Measurements from ENCODE around the gene EIPR1. TPM values are rescaled to one million over a fixed set of nuclear protein-coding genes. Genes with fewer than 3 reads are reported as not detected.
A peak's percentile ranks its signal among the peaks of the same experiment; 100 is the strongest.

The EIPR1 gene
- total and polyA plus RNA-seq, 2 of the 4 experiments (the other 2 are of a cell fraction) = 46.5 to 67.4 TPM

- in situ Hi-C loops (cut with MboI; ENCODE audit: low sequenced_read_pairs) = no loop called here
- H3K27ac ChIP-seq (ENCODE audit: insufficient read depth, low read length) = peak overlapping the region; percentile 35; the same call in 1 of the 2 replicates
- no peak overlapping the region; the same call in 1 of the 2 replicates for H3K4ac ChIP-seq (ENCODE audit: low read depth, low read length)
- H2AK5ac ChIP-seq (ENCODE audit: low read depth, low read length) = peak overlapping the region; percentile 52; the same call in 1 of the 2 replicates
- no peak for TF ChIP-seq POLR2A (IDR thresholded peaks at IDR 0.05; ENCODE audit: low read depth, low read length)
- no peak for TF ChIP-seq CHD1 (IDR thresholded peaks at IDR 0.05; ENCODE audit: low read depth, low read length)
- TF ChIP-seq, protein P1, sequence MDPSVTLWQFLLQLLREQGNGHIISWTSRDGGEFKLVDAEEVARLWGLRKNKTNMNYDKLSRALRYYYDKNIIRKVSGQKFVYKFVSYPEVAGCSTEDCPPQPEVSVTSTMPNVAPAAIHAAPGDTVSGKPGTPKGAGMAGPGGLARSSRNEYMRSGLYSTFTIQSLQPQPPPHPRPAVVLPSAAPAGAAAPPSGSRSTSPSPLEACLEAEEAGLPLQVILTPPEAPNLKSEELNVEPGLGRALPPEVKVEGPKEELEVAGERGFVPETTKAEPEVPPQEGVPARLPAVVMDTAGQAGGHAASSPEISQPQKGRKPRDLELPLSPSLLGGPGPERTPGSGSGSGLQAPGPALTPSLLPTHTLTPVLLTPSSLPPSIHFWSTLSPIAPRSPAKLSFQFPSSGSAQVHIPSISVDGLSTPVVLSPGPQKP (IDR thresholded peaks at IDR 0.05; ENCODE audit: borderline replicate concordance, low read depth, low read length) = no peak
- TF ChIP-seq BHLHE40 (IDR thresholded peaks at IDR 0.05; ENCODE audit: low read depth, low read length) = no peak
- TF ChIP-seq NFE2L2 (IDR thresholded peaks at IDR 0.05; ENCODE audit: low read depth, low read length) = no peak
- no peak for TF ChIP-seq RCOR1 (IDR thresholded peaks at IDR 0.05; ENCODE audit: insufficient replicate concordance, low read length)
- no peak for TF ChIP-seq RFX5 (IDR thresholded peaks at IDR 0.05; ENCODE audit: low read depth, low read length)
- no peak overlapping the region for H2BK20ac ChIP-seq (ENCODE audit: low read depth, low read length)
- intact Hi-C loops (cut with micrococcal nuclease) = no loop called here
- DNase-seq = no peak
- H2BK5ac ChIP-seq (ENCODE audit: low read depth, low read length, poor library complexity, severe bottlenecking) = no peak overlapping the region
- H2BK120ac ChIP-seq (ENCODE audit: low read depth, low read length) = no peak overlapping the region
- H3K4me1 ChIP-seq (ENCODE audit: control insufficient read depth, insufficient read depth, low read length) = peaks cover 4% of the 10 kb centered on the region
- H3K27me3 ChIP-seq (ENCODE audit: control insufficient read depth, insufficient read depth, low read length) = no peaks in the 10 kb centered on the region
- no peak overlapping the region for H2BK15ac ChIP-seq (ENCODE audit: low read depth, low read length)
- no peak overlapping the region for H2AK9ac ChIP-seq (replicated peaks; ENCODE audit: low read depth, low read length, poor library complexity)
- H3K9me1 ChIP-seq (ENCODE audit: insufficient read depth, low read length) = peaks cover 3% of the 10 kb centered on the region; the same call in 1 of the 2 replicates
- no peak overlapping the region for H3K18ac ChIP-seq (ENCODE audit: low read depth, low read length)
- ATAC-seq (ENCODE audit: low read depth) = no peak
- H3K4me2 ChIP-seq (ENCODE audit: low read depth, low read length) = no peak overlapping the region
- no TSS peak for BruUV-seq (replicated peaks)
- ChIA-PET POLR2A (ENCODE audit: unreplicated experiment) (interaction anchor here (0.9 kb wide), 1 partner anchor 10 kb away, joined by 3 read pairs; the partner anchor contains the start of gene EIPR1), CTCF (no interaction called here)
- H4K20me1 ChIP-seq (ENCODE audit: insufficient read depth, low read length) = peaks cover 30% of the 10 kb centered on the region
- no peak overlapping the region for H3K9ac ChIP-seq (ENCODE audit: low read depth, low read length)
- dilution Hi-C loops (cut with HindIII; ENCODE audit: low sequenced_read_pairs, unreplicated experiment) = no loop called here
- H3K23ac ChIP-seq (ENCODE audit: low read depth, low read length) = no peak overlapping the region
- H3K56ac ChIP-seq (ENCODE audit: extremely low read depth, insufficient read depth, low read length) = no peak overlapping the region
- no peaks in the 10 kb centered on the region for H3K9me3 ChIP-seq (ENCODE audit: control insufficient read depth, insufficient read depth, low read length)
- H4K8ac ChIP-seq (ENCODE audit: low read depth in 2 of 2, low read length in 2 of 2) = no peak overlapping the region
- 92% methylated on average over 54 of the region's 89 CpGs; no CpG with 5 or more reads in 1 of the 2 experiments for WGBS, 2 experiments (ENCODE audit: extremely low coverage in 2 of 2, insufficient read length in 1 of 2)
- H4K91ac ChIP-seq (ENCODE audit: insufficient read depth, low read depth, low read length) = no peak overlapping the region
- H2AFZ ChIP-seq (replicated peaks; ENCODE audit: low read length, poor library complexity) = no peak overlapping the region
- H3K4me3 ChIP-seq (ENCODE audit: insufficient read depth, low read depth, low read length) = no peak overlapping the region
- no peak overlapping the region for H3K14ac ChIP-seq (replicated peaks; ENCODE audit: low read depth, low read length)
- H3K36me3 ChIP-seq (ENCODE audit: control insufficient read depth, insufficient read depth, low read length) = peaks cover 36% of the 10 kb centered on the region
- H3K79me1 ChIP-seq (ENCODE audit: low read depth in 1 of 2, low read length in 2 of 2) = peaks cover 19 to 49% of the 10 kb centered on the region in 2 experiments
- no peak overlapping the region for H4K5ac ChIP-seq (ENCODE audit: low read depth, low read length)
Measured at GRCh38 chr2:3387644-3388411, 10.2 kb upstream of the EIPR1 start.

Data from IMR-90 (cell line).